Osteoblast (primary cell): Measurements from ENCODE around the gene CYP27B1. TPM values are rescaled to one million over a fixed set of nuclear protein-coding genes. Genes with fewer than 3 reads are reported as not detected.

Source experiments
- DNase-seq: peaks from one replicate; pipeline ENCODE4 v3.0.0; 2011; ENCODE audit warnings: low spot score, mixed read lengths; ENCODE audit not compliant: insufficient read length; ENCODE audit errors: missing footprints
- H2AFZ ChIP-seq: 2 replicates; pipeline ENCODE4 v1.6.0; 2011; ENCODE audit warnings: mild to moderate bottlenecking, low read length
- H3K27ac ChIP-seq: 2 replicates; pipeline ENCODE4 v1.5.1; 2011; ENCODE audit warnings: mild to moderate bottlenecking, low read depth, low read length, moderate library complexity
- H3K27me3 ChIP-seq: 2 replicates; pipeline ENCODE4 v1.6.0; 2012; ENCODE audit warnings: mild to moderate bottlenecking, control low read depth, inconsistent platforms, low read length, moderate library complexity; ENCODE audit not compliant: insufficient read depth
- H3K36me3 ChIP-seq: 2 replicates; pipeline ENCODE4 v1.5.1; 2011; ENCODE audit warnings: mild to moderate bottlenecking, low read length, control low read depth, moderate library complexity; ENCODE audit not compliant: insufficient read depth
- H3K4me1 ChIP-seq: 2 replicates; pipeline ENCODE4 v1.5.1; 2011; ENCODE audit warnings: mild to moderate bottlenecking, low read length, control low read depth, moderate library complexity; ENCODE audit not compliant: insufficient read depth
- H3K4me2 ChIP-seq: 2 replicates; pipeline ENCODE4 v1.6.0; 2011; ENCODE audit warnings: mild to moderate bottlenecking, low read length; ENCODE audit not compliant: insufficient read depth
- H3K4me3 ChIP-seq: fragments of 200-600 bp; sonication (generic); 3 replicates; pipeline ENCODE4 v1.5.1; 2012; ENCODE audit warnings: mild to moderate bottlenecking, low read length, inconsistent platforms; ENCODE audit not compliant: insufficient read depth
- H3K79me2 ChIP-seq: 2 replicates; pipeline ENCODE4 v1.6.0; 2012; ENCODE audit warnings: mild to moderate bottlenecking, low read length, control low read depth, inconsistent platforms; ENCODE audit not compliant: insufficient read depth
- H3K9me3 ChIP-seq: 2 replicates; pipeline ENCODE4 v1.5.1; 2011; ENCODE audit warnings: low read depth, low read length, control low read depth
- H4K20me1 ChIP-seq: 2 replicates; pipeline ENCODE4 v1.6.0; 2012; ENCODE audit warnings: mild to moderate bottlenecking, low read length, control low read depth; ENCODE audit not compliant: insufficient read depth
- CTCF ChIP-seq: IDR thresholded peaks from 2 replicates; pipeline ENCODE4 v1.5.1; 2011; ENCODE audit warnings: mild to moderate bottlenecking, low read depth, low read length, moderate library complexity; ENCODE audit errors: extremely low read depth
- total RNA-seq: library from RNA; depleted of rRNA; stranded (reverse); fragments of >200 nt; gene quantifications from 2 replicates; pipeline ENCODE4 v1.2.3, GENCODE V29; 2012

Gene CYP27B1
- total RNA-seq, 1 donor = 0.36 TPM

- peaks cover 6% of the 10 kb centered on the region for H4K20me1 ChIP-seq
- peak; percentile 26 for DNase-seq
- no peak overlapping the region for H2AFZ ChIP-seq
- H3K9me3 ChIP-seq = no peaks in the 10 kb centered on the region
- H3K79me2 ChIP-seq = no peaks in the 10 kb centered on the region
- no peaks in the 10 kb centered on the region for H3K36me3 ChIP-seq
- H3K27ac ChIP-seq = no peak overlapping the region
- H3K4me1 ChIP-seq = peaks cover 9% of the 10 kb centered on the region
- no peak overlapping the region for H3K4me2 ChIP-seq
- no peak overlapping the region for H3K4me3 ChIP-seq
- H3K27me3 ChIP-seq = peaks cover 50% of the 10 kb centered on the region
- TF ChIP-seq CTCF = no peak
Observed at GRCh38 chr12:57732270-57732669, 34.6 kb downstream of the CYP27B1 start.

GRCh38 chr12:57731411-57732080 is 35.3 kb downstream of the CYP27B1 start:
- Histone ChIP-seq H3K36me3 (no peaks in the 10 kb centered on the region), H3K4me3 (no peak overlapping the region), H3K79me2 (no peaks in the 10 kb centered on the region), H4K20me1 (peaks cover 6% of the 10 kb centered on the region), H3K9me3 (no peaks in the 10 kb centered on the region), H3K4me2 (no peak overlapping the region), H3K4me1 (peaks cover 7% of the 10 kb centered on the region), H2AFZ (no peak overlapping the region), H3K27me3 (peaks cover 43% of the 10 kb centered on the region), H3K27ac (no peak overlapping the region)
- peak; percentile 57 for DNase-seq
- TF ChIP-seq CTCF = no peak

- H3K4me3 ChIP-seq = no peak overlapping the region
- no peak overlapping the region for H2AFZ ChIP-seq
- H3K4me1 ChIP-seq = peaks cover 4% of the 10 kb centered on the region
- no peak overlapping the region for H3K4me2 ChIP-seq
- H4K20me1 ChIP-seq = peaks cover 6% of the 10 kb centered on the region
- no peaks in the 10 kb centered on the region for H3K9me3 ChIP-seq
- H3K79me2 ChIP-seq = no peaks in the 10 kb centered on the region
- DNase-seq = peak; percentile 10
- H3K27ac ChIP-seq = no peak overlapping the region
- no peak for TF ChIP-seq CTCF
- no peaks in the 10 kb centered on the region for H3K36me3 ChIP-seq
- peaks cover 33% of the 10 kb centered on the region for H3K27me3 ChIP-seq
Observed at GRCh38 chr12:57730336-57731067, 36.4 kb downstream of the CYP27B1 start.

- TF ChIP-seq CTCF = no peak
- DNase-seq = peak; percentile 76
- H2AFZ ChIP-seq = no peak overlapping the region
- peaks cover 4% of the 10 kb centered on the region for H4K20me1 ChIP-seq
- no peak overlapping the region for H3K4me2 ChIP-seq
- H3K79me2 ChIP-seq = no peaks in the 10 kb centered on the region
- no peak overlapping the region for H3K27ac ChIP-seq
- no peak overlapping the region for H3K4me3 ChIP-seq
- H3K9me3 ChIP-seq = no peaks in the 10 kb centered on the region
- peaks cover 27% of the 10 kb centered on the region for H3K27me3 ChIP-seq
- peaks cover 4% of the 10 kb centered on the region for H3K4me1 ChIP-seq
- no peaks in the 10 kb centered on the region for H3K36me3 ChIP-seq
Observed at GRCh38 chr12:57729321-57729844, 37.5 kb downstream of the CYP27B1 start.
